Measurements from ENCODE around the gene STAG3. TPM values are rescaled to one million over a fixed set of nuclear protein-coding genes. Genes with fewer than 3 reads are reported as not detected.

The STAG3 gene
- total and polyA plus RNA-seq, 4 experiments from 2014 or later = 1.6 to 7.7 (median 5.1) TPM

GRCh38 chr7:100166970-100167911 is 10.5 kb upstream of the STAG3 start:
- CTCF ChIA-PET (ENCODE audit: partially characterized antibody) = interaction anchor here (0.8 to 2.6 kb wide), 9 partner anchors 9 to 51 kb away, joined by 3 to 13 read pairs (median 5); partner anchors contain the start of gene GPC2
- POLR2A ChIA-PET (ENCODE audit: partially characterized antibody) = interaction anchor here (0.8 to 6.9 kb wide), 9 partner anchors 10 to 66 kb away, joined by 3 to 95 read pairs (median 6); partner anchors contain the start of genes AP4M1, GPC2, LAMTOR4 and MCM7
- Mint-ChIP-seq H3K36me3 (peaks cover 0 to 4% of the 10 kb centered on the region in 2 donors), H3K9me3 (peaks cover 0 to 2% (median 0%) of the 10 kb centered on the region in 8 donors), H3K27me3 (peaks cover 2 to 4% of the 10 kb centered on the region in 2 donors), H3K27ac (peak overlapping the region; percentile 81 to 96 (median 91)), H3K4me1 (peaks cover 54 to 88% (median 70%) of the 10 kb centered on the region in 4 donors), H3K4me3 (peak overlapping the region; percentile 87 to 94 (median 90))
- peak overlapping the region in 1 of 2 donors; percentile 38 for H3K4me3 ChIP-seq (ENCODE audit: low read length in 2 of 2)
- H3K27me3 ChIP-seq (ENCODE audit: insufficient read depth, low read length) = no peaks in the 10 kb centered on the region
- intact Hi-C loops (cut with micrococcal nuclease) = loop anchor here (2.0 kb wide), 1 partner anchor 18 kb away; the partner anchor contains the start of gene LAMTOR4
- peak overlapping the region; percentile 29 for H3K27ac ChIP-seq (ENCODE audit: low read depth, low read length)
- no peaks in the 10 kb centered on the region for H3K9me3 ChIP-seq (ENCODE audit: control insufficient read depth in 1 of 2, low read length in 2 of 2)
- no peak for DNase-seq
- H3K4me1 ChIP-seq (ENCODE audit: insufficient read depth, low read length) = peaks cover 84% of the 10 kb centered on the region
- no peaks in the 10 kb centered on the region for H3K36me3 ChIP-seq (ENCODE audit: insufficient read depth, low read length)

GRCh38 chr7:100167912-100168323 is 9.8 kb upstream of the STAG3 start:
- peak in 1 of 5 donors; percentile 46 for DNase-seq
- Histone ChIP-seq H3K9me3 (ENCODE audit: control insufficient read depth in 1 of 2, low read length in 2 of 2) (no peaks in the 10 kb centered on the region), H3K36me3 (ENCODE audit: insufficient read depth, low read length) (no peaks in the 10 kb centered on the region), H3K4me1 (ENCODE audit: insufficient read depth, low read length) (peaks cover 80% of the 10 kb centered on the region), H3K27me3 (ENCODE audit: insufficient read depth, low read length) (no peaks in the 10 kb centered on the region), H3K4me3 (ENCODE audit: low read length in 2 of 2) (peak overlapping the region; percentile 30 to 38), H3K27ac (ENCODE audit: low read depth, low read length) (peak overlapping the region; percentile 29)
- Mint-ChIP-seq H3K27me3 (peaks cover 2 to 4% of the 10 kb centered on the region in 2 donors), H3K27ac (peak overlapping the region; percentile 81 to 96 (median 91)), H3K36me3 (peaks cover 0 to 4% of the 10 kb centered on the region in 2 donors), H3K4me3 (peak overlapping the region; percentile 87 to 94 (median 90)), H3K9me3 (peaks cover 0 to 2% (median 0%) of the 10 kb centered on the region in 8 donors), H3K4me1 (peaks cover 52 to 82% (median 66%) of the 10 kb centered on the region in 4 donors)
- ChIA-PET POLR2A (ENCODE audit: partially characterized antibody) (interaction anchor here (0.8 to 6.9 kb wide), 6 partner anchors 9 to 67 kb away, joined by 4 to 95 read pairs (median 20); partner anchors contain the start of genes AP4M1, GPC2, LAMTOR4 and MCM7), CTCF (ENCODE audit: partially characterized antibody) (interaction anchor here (0.6 to 1.2 kb wide), 3 partner anchors 9 to 37 kb away, joined by 3 to 5 read pairs (median 4); partner anchors contain the start of gene GPC2)
- intact Hi-C loops (cut with micrococcal nuclease) = loop anchor here (1.0 to 2.0 kb wide), 3 partner anchors 9 to 19 kb away; partner anchors contain the start of genes GPC2, LAMTOR4, STAG3 and TRAPPC14

- Mint-ChIP-seq H3K27me3 (peaks cover 2 to 4% of the 10 kb centered on the region in 2 donors), H3K4me3 (peak overlapping the region; percentile 87 to 94 (median 90)), H3K4me1 (peaks cover 42 to 69% (median 53%) of the 10 kb centered on the region in 4 donors), H3K36me3 (peaks cover 0 to 1% of the 10 kb centered on the region in 2 donors), H3K27ac (peak overlapping the region; percentile 81 to 96 (median 89)), H3K9me3 (peaks cover 0 to 2% (median 0%) of the 10 kb centered on the region in 8 donors)
- intact Hi-C loops (cut with micrococcal nuclease) = no loop called here
- no peak overlapping the region for H3K27ac ChIP-seq (ENCODE audit: low read depth, low read length)
- H3K27me3 ChIP-seq (ENCODE audit: insufficient read depth, low read length) = no peaks in the 10 kb centered on the region
- CTCF ChIA-PET (ENCODE audit: partially characterized antibody) = interaction anchor here (0.7 kb wide), 1 partner anchor 22 kb away, joined by 3 read pairs; no protein-coding TSS in a partner anchor
- peaks cover 66% of the 10 kb centered on the region for H3K4me1 ChIP-seq (ENCODE audit: insufficient read depth, low read length)
- H3K36me3 ChIP-seq (ENCODE audit: insufficient read depth, low read length) = no peaks in the 10 kb centered on the region
- DNase-seq = no peak
- POLR2A ChIA-PET (ENCODE audit: partially characterized antibody) = interaction anchor here (3.8 to 6.9 kb wide), 3 partner anchors 8 to 19 kb away, joined by 35 to 95 read pairs (median 53); partner anchors contain the start of genes GPC2, LAMTOR4, STAG3 and TRAPPC14
- no peak overlapping the region for H3K4me3 ChIP-seq (ENCODE audit: low read length in 2 of 2)
- H3K9me3 ChIP-seq (ENCODE audit: control insufficient read depth in 1 of 2, low read length in 2 of 2) = no peaks in the 10 kb centered on the region
Measured at GRCh38 chr7:100169147-100169850, 8.4 kb upstream of the STAG3 start.

GRCh38 chr7:100170101-100170897 is 7.4 kb upstream of the STAG3 start:
- Mint-ChIP-seq H3K4me3 (peak overlapping the region; percentile 69 to 87 (median 78)), H3K36me3 (peaks cover 0 to 1% of the 10 kb centered on the region in 2 donors), H3K27ac (peak overlapping the region; percentile 7 to 88 (median 70)), H3K27me3 (peaks cover 2 to 4% of the 10 kb centered on the region in 2 donors), H3K9me3 (peaks cover 0 to under 1% (median 0%) of the 10 kb centered on the region in 8 donors), H3K4me1 (peaks cover 41 to 69% (median 54%) of the 10 kb centered on the region in 4 donors)
- CTCF ChIA-PET (ENCODE audit: partially characterized antibody) = no interaction called here
- H3K27me3 ChIP-seq (ENCODE audit: insufficient read depth, low read length) = no peaks in the 10 kb centered on the region
- POLR2A ChIA-PET (ENCODE audit: partially characterized antibody) = interaction anchor here (2.0 to 4.4 kb wide), 3 partner anchors 13 to 22 kb away, joined by 6 to 53 read pairs (median 14); partner anchors contain the start of genes LAMTOR4 and TRAPPC14
- intact Hi-C loops (cut with micrococcal nuclease) = no loop called here
- no peak overlapping the region for H3K4me3 ChIP-seq (ENCODE audit: low read length in 2 of 2)
- H3K9me3 ChIP-seq (ENCODE audit: control insufficient read depth in 1 of 2, low read length in 2 of 2) = no peaks in the 10 kb centered on the region
- DNase-seq = no peak
- peaks cover 64% of the 10 kb centered on the region for H3K4me1 ChIP-seq (ENCODE audit: insufficient read depth, low read length)
- no peak overlapping the region for H3K27ac ChIP-seq (ENCODE audit: low read depth, low read length)
- no peaks in the 10 kb centered on the region for H3K36me3 ChIP-seq (ENCODE audit: insufficient read depth, low read length)

- Mint-ChIP-seq H3K9me3 (no peaks in the 10 kb centered on the region), H3K27me3 (peaks cover 2 to 4% of the 10 kb centered on the region in 2 donors), H3K36me3 (peaks cover 0 to 1% of the 10 kb centered on the region in 2 donors), H3K4me1 (peaks cover 39 to 67% (median 50%) of the 10 kb centered on the region in 4 donors), H3K4me3 (peak overlapping the region; percentile 69 to 87 (median 78)), H3K27ac (peak overlapping the region in 4 of 7 donors; percentile 7 to 85 (median 64))
- ChIA-PET CTCF (ENCODE audit: partially characterized antibody) (interaction anchor here (1.1 kb wide), 1 partner anchor 38 kb away, joined by 6 read pairs; no protein-coding TSS in a partner anchor), POLR2A (ENCODE audit: partially characterized antibody) (interaction anchor here (0.9 to 2.4 kb wide), 5 partner anchors 8 to 51 kb away, joined by 3 to 14 read pairs (median 6); partner anchors contain the start of genes LAMTOR4 and TRAPPC14)
- Histone ChIP-seq H3K27ac (ENCODE audit: low read depth, low read length) (no peak overlapping the region), H3K36me3 (ENCODE audit: insufficient read depth, low read length) (no peaks in the 10 kb centered on the region), H3K4me1 (ENCODE audit: insufficient read depth, low read length) (peaks cover 55% of the 10 kb centered on the region), H3K4me3 (ENCODE audit: low read length in 2 of 2) (no peak overlapping the region), H3K27me3 (ENCODE audit: insufficient read depth, low read length) (no peaks in the 10 kb centered on the region), H3K9me3 (ENCODE audit: control insufficient read depth in 1 of 2, low read length in 2 of 2) (no peaks in the 10 kb centered on the region)
- intact Hi-C loops (cut with micrococcal nuclease) = no loop called here
- DNase-seq = peak in 2 of 5 donors; percentile 32 to 52
Measured at GRCh38 chr7:100171087-100171681, 6.5 kb upstream of the STAG3 start.
